GM23338 (cell line): ENCODE results near the gene GLCCI1. TPM values are rescaled to one million over a fixed set of nuclear protein-coding genes. Genes with fewer than 3 reads are reported as not detected.

ENCODE experiments used
- ATAC-seq: fragments of 200-7000 bp; cut with Tn5 transposase; 3 replicates; pipeline ENCODE4 v1.9.1; 2020
- DNase-seq: peaks from one replicate; pipeline ENCODE4 v3.0.0-alpha.2; 2015; ENCODE audit warnings: low spot score
- H2AFZ ChIP-seq: fragments of 200-600 bp; sonication (generic); 2 replicates; pipeline ENCODE4 v1.8.0; 2016; ENCODE audit warnings: antibody characterized with exemption, mild to moderate bottlenecking, moderate library complexity
- H3F3A ChIP-seq: fragments of 200-600 bp; sonication (generic); replicated peaks from 2 replicates; pipeline ENCODE4 v1.8.0; 2017; ENCODE audit warnings: antibody characterized with exemption, mixed run types, low read depth
- H3K27ac ChIP-seq: fragments of 200-600 bp; sonication (generic); 2 replicates; pipeline ENCODE4 v1.6.1; 2016; ENCODE audit warnings: low read depth
- H3K27me3 ChIP-seq: fragments of 200-600 bp; sonication (generic); 2 replicates; pipeline ENCODE4 v1.8.0; 2016; ENCODE audit warnings: mild to moderate bottlenecking, mixed run types, moderate library complexity; ENCODE audit not compliant: insufficient read depth
- H3K36me3 ChIP-seq: fragments of 200-600 bp; sonication (generic); 2 replicates; pipeline ENCODE4 v1.8.0; 2016; ENCODE audit warnings: mild to moderate bottlenecking; ENCODE audit not compliant: insufficient read depth
- H3K4me1 ChIP-seq: fragments of 200-600 bp; sonication (generic); 2 replicates; pipeline ENCODE4 v1.8.0; 2016; ENCODE audit warnings: mild to moderate bottlenecking, moderate library complexity; ENCODE audit not compliant: insufficient read depth
- H3K4me2 ChIP-seq: fragments of 200-600 bp; sonication (generic); 2 replicates; pipeline ENCODE4 v1.7.1; 2017; ENCODE audit warnings: mixed run types
- H3K4me3 ChIP-seq: fragments of 200-600 bp; sonication (generic); 2 replicates; pipeline ENCODE4 v1.6.1; 2016; ENCODE audit warnings: mixed run types
- H3K79me2 ChIP-seq: fragments of 200-600 bp; sonication (generic); replicated peaks from 2 replicates; pipeline ENCODE4 v1.8.0; 2017; ENCODE audit warnings: mild to moderate bottlenecking; ENCODE audit not compliant: insufficient read depth
- H3K9me2 ChIP-seq: fragments of 200-600 bp; sonication (generic); 2 replicates; pipeline ENCODE4 v1.8.0; 2017; ENCODE audit not compliant: insufficient read depth
- H4K20me1 ChIP-seq: fragments of 200-600 bp; sonication (generic); replicated peaks from 2 replicates; pipeline ENCODE4 v1.8.0; 2017; ENCODE audit warnings: mild to moderate bottlenecking; ENCODE audit not compliant: insufficient read depth
- H3K27ac Mint-ChIP-seq: 2 replicates; pipeline ENCODE4 v1.8.0; 2020; ENCODE audit warnings: inconsistent platforms, mild to moderate bottlenecking, moderate library complexity, mixed read lengths
- H3K27me3 Mint-ChIP-seq: 3 replicates; pipeline ENCODE4 v1.8.0; 2022; ENCODE audit warnings: low read depth, mild to moderate bottlenecking, moderate library complexity, mixed read lengths, inconsistent platforms; ENCODE audit not compliant: insufficient read depth, poor library complexity
- H3K36me3 Mint-ChIP-seq: 3 replicates; pipeline ENCODE4 v1.8.0; 2021; ENCODE audit warnings: low read depth, mild to moderate bottlenecking, inconsistent platforms, moderate library complexity, mixed read lengths
- H3K4me1 Mint-ChIP-seq: 3 replicates; pipeline ENCODE4 v1.8.0; 2020; ENCODE audit warnings: mild to moderate bottlenecking, inconsistent platforms, mixed read lengths
- H3K4me3 Mint-ChIP-seq: 3 replicates; pipeline ENCODE4 v1.8.0; 2021; ENCODE audit warnings: moderate library complexity, mild to moderate bottlenecking, inconsistent platforms, mixed read lengths
- H3K9me3 Mint-ChIP-seq: 3 replicates; pipeline ENCODE4 v1.8.0; 2020; ENCODE audit warnings: moderate library complexity, mild to moderate bottlenecking, inconsistent platforms, mixed read lengths
- CREB1 ChIP-seq: fragments of 250-450 bp; sonication (Bioruptor Pico); IDR thresholded peaks from 2 replicates; pipeline ENCODE4 v1.5.0; 2020; ENCODE audit warnings: low read depth, mild to moderate bottlenecking, moderate library complexity
- EZH2 ChIP-seq: fragments of 200-600 bp; sonication (generic); IDR thresholded peaks from one replicate; pipeline ENCODE4 v1.8.0; 2017; ENCODE audit warnings: antibody characterized with exemption, mild to moderate bottlenecking, low read depth; ENCODE audit not compliant: unreplicated experiment
- EZH2phosphoT487 ChIP-seq: fragments of 200-600 bp; sonication (generic); IDR thresholded peaks from one replicate; pipeline ENCODE4 v1.8.1; 2018; ENCODE audit warnings: antibody characterized with exemption; ENCODE audit not compliant: unreplicated experiment
- JUNB ChIP-seq: IDR thresholded peaks from one replicate; pipeline ENCODE4 v1.6.1; 2016; ENCODE audit warnings: antibody characterized with exemption; ENCODE audit not compliant: unreplicated experiment
- NANOG ChIP-seq: IDR thresholded peaks from 2 replicates; pipeline ENCODE4 v1.6.1; 2016; ENCODE audit warnings: antibody characterized with exemption, borderline replicate concordance
- POLR2AphosphoS5 ChIP-seq: IDR thresholded peaks from 2 replicates; pipeline ENCODE4 v1.6.1; 2016; ENCODE audit warnings: antibody characterized with exemption, low read depth
- STAT1 ChIP-seq: IDR thresholded peaks from one replicate; pipeline ENCODE4 v1.6.1; 2016; ENCODE audit warnings: antibody characterized with exemption; ENCODE audit not compliant: unreplicated experiment
- ZNF114 ChIP-seq: fragments of 250-450 bp; sonication (Bioruptor Pico); IDR thresholded peaks from 2 replicates; pipeline ENCODE4 v1.5.0; 2020; ENCODE audit warnings: mild to moderate bottlenecking, moderate library complexity
- ZNF331 ChIP-seq: fragments of 250-450 bp; sonication (Bioruptor Pico); IDR thresholded peaks from 2 replicates; pipeline ENCODE4 v1.5.0; 2020; ENCODE audit warnings: low read depth, mild to moderate bottlenecking, moderate library complexity
- ZNF462 ChIP-seq: fragments of 250-450 bp; sonication (Bioruptor Pico); IDR thresholded peaks from 2 replicates; pipeline ENCODE4 v1.5.0; 2020; ENCODE audit warnings: mild to moderate bottlenecking, moderate library complexity
- polyA plus RNA-seq: library from polyadenylated mRNA; unstranded; fragments of >200 nt; fragmentation: Nextera tagmentation; extraction: Ambion mirVana; gene quantifications from 2 replicates; pipeline ENCODE4 v1.2.1, GENCODE V29; 2016
- total RNA-seq: library from RNA; depleted of rRNA; stranded (reverse); fragments of >200 nt; shearing (Covaris generic); gene quantifications from 2 replicates; pipeline ENCODE4 v1.2.3, GENCODE V29; 2014
- TF ChIP-seq, protein P1 (sequence below): IDR thresholded peaks from 2 replicates; pipeline ENCODE4 v1.6.1; 2016; ENCODE audit warnings: antibody characterized with exemption
- TF ChIP-seq, protein P2 (sequence below), 2 experiments: fragments of 200-600 bp in 1 of 2; sonication (generic) in 1 of 2; conservative IDR thresholded peaks; 2 replicates each; pipeline versions ENCODE4 v1.5.1 to v1.6.1; 2016 to 2017; ENCODE audit warnings: antibody characterized with exemption in 2 of 2, low read depth in 2 of 2, mild to moderate bottlenecking in 2 of 2, moderate library complexity in 1 of 2

GLCCI1 gene
- total and polyA plus RNA-seq, 2 experiments from 2014 or later, result 15.0 to 15.7 TPM

GRCh38 chr7:8058322-8058721, 89.7 kb downstream of the GLCCI1 start:
- no peaks in the 10 kb centered on the region for H3K79me2 ChIP-seq
- TF ChIP-seq JUNB, result no peak
- TF ChIP-seq, protein P1, sequence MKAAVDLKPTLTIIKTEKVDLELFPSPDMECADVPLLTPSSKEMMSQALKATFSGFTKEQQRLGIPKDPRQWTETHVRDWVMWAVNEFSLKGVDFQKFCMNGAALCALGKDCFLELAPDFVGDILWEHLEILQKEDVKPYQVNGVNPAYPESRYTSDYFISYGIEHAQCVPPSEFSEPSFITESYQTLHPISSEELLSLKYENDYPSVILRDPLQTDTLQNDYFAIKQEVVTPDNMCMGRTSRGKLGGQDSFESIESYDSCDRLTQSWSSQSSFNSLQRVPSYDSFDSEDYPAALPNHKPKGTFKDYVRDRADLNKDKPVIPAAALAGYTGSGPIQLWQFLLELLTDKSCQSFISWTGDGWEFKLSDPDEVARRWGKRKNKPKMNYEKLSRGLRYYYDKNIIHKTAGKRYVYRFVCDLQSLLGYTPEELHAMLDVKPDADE, result no peak
- no peak for TF ChIP-seq EZH2phosphoT487
- TF ChIP-seq ZNF114 (CRISPR knock-in tag), result no peak
- no peak for TF ChIP-seq NANOG
- no peak for TF ChIP-seq POLR2AphosphoS5
- TF ChIP-seq CREB1 (CRISPR knock-in tag), result no peak
- TF ChIP-seq, protein P2, sequence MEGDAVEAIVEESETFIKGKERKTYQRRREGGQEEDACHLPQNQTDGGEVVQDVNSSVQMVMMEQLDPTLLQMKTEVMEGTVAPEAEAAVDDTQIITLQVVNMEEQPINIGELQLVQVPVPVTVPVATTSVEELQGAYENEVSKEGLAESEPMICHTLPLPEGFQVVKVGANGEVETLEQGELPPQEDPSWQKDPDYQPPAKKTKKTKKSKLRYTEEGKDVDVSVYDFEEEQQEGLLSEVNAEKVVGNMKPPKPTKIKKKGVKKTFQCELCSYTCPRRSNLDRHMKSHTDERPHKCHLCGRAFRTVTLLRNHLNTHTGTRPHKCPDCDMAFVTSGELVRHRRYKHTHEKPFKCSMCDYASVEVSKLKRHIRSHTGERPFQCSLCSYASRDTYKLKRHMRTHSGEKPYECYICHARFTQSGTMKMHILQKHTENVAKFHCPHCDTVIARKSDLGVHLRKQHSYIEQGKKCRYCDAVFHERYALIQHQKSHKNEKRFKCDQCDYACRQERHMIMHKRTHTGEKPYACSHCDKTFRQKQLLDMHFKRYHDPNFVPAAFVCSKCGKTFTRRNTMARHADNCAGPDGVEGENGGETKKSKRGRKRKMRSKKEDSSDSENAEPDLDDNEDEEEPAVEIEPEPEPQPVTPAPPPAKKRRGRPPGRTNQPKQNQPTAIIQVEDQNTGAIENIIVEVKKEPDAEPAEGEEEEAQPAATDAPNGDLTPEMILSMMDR (conservative IDR thresholded peaks at IDR 0.05; ENCODE audit: low read depth in 2 of 2), result no peak
- no peak for TF ChIP-seq ZNF462 (CRISPR knock-in tag)
- no peak for TF ChIP-seq EZH2
- TF ChIP-seq ZNF331, result no peak
- no peak for TF ChIP-seq STAT1
- H3K4me3 ChIP-seq, result no peak overlapping the region
- no peak for DNase-seq
- H3K27me3 ChIP-seq, result no peaks in the 10 kb centered on the region
- H3K9me2 ChIP-seq, result no peaks in the 10 kb centered on the region
- peaks cover 32% of the 10 kb centered on the region; the same call in 2 of the 3 replicates for H3K36me3 Mint-ChIP-seq
- H3K27ac Mint-ChIP-seq, result no peak overlapping the region
- no peaks in the 10 kb centered on the region for H3K9me3 Mint-ChIP-seq
- no peaks in the 10 kb centered on the region for H4K20me1 ChIP-seq
- H2AFZ ChIP-seq, result no peak overlapping the region
- H3K4me3 Mint-ChIP-seq, result no peak overlapping the region
- no peak overlapping the region for H3K27ac ChIP-seq
- no peak for ATAC-seq
- no peaks in the 10 kb centered on the region for H3F3A ChIP-seq
- no peak overlapping the region for H3K4me2 ChIP-seq
- H3K4me1 Mint-ChIP-seq, result peaks cover 3% of the 10 kb centered on the region; the same call in 1 of the 3 replicates
- H3K27me3 Mint-ChIP-seq, result no peaks in the 10 kb centered on the region
- H3K4me1 ChIP-seq, result no peaks in the 10 kb centered on the region
- H3K36me3 ChIP-seq, result no peaks in the 10 kb centered on the region
